Measurements from ENCODE around the gene ATP6V1A. TPM values are rescaled to one million over a fixed set of nuclear protein-coding genes. Genes with fewer than 3 reads are reported as not detected.

ATP6V1A gene
- total and polyA plus RNA-seq, 12 donors, result 7.1 to 40.8 (median 18.6) TPM

GRCh38 chr3:113721636-113722035 lies 25.2 kb upstream of the ATP6V1A start:
- ATAC-seq (no peak), DNase-seq (no peak)
- no peaks in the 10 kb centered on the region for H3K27me3 ChIP-seq
- H3K4me1 ChIP-seq, result peaks cover 0 to 15% (median 0%) of the 10 kb centered on the region in 9 donors
- intact Hi-C loops (cut with DNase I), result no loop called here
- no peak overlapping the region for H3K27ac ChIP-seq
- no peaks in the 10 kb centered on the region for H3K9me3 ChIP-seq
- no peak for TF ChIP-seq CTCF (IDR thresholded peaks at IDR 0.05)
- peaks cover 0 to 61% (median 19%) of the 10 kb centered on the region in 9 donors for H3K36me3 ChIP-seq
- H3K4me3 ChIP-seq, result no peak overlapping the region
- WGBS, 2 donors, result 73 to 85% methylated on average over 3 of the region's 3 CpGs

GRCh38 chr3:113728661-113729060 lies 18.2 kb upstream of the ATP6V1A start:
- DNase-seq (no peak), ATAC-seq (no peak)
- no peak for TF ChIP-seq CTCF (IDR thresholded peaks at IDR 0.05)
- Histone ChIP-seq H3K27me3 (no peaks in the 10 kb centered on the region), H3K27ac (no peak overlapping the region), H3K36me3 (peaks cover 0 to 9% (median 0%) of the 10 kb centered on the region in 9 donors), H3K4me3 (no peak overlapping the region), H3K4me1 (peaks cover 0 to 11% (median 6%) of the 10 kb centered on the region in 9 donors), H3K9me3 (no peaks in the 10 kb centered on the region)
- intact Hi-C loops (cut with DNase I), result no loop called here
- 97 to 100% methylated on average over 2 of the region's 2 CpGs for WGBS, 2 donors

- H3K27me3 ChIP-seq, result no peaks in the 10 kb centered on the region
- 94 to 95% methylated on average over 1 of the region's 1 CpG for WGBS, 2 donors
- H3K9me3 ChIP-seq, result no peaks in the 10 kb centered on the region
- ATAC-seq (no peak), DNase-seq (no peak)
- H3K27ac ChIP-seq, result no peak overlapping the region
- H3K4me3 ChIP-seq, result no peak overlapping the region
- peaks cover 0 to 11% (median 6%) of the 10 kb centered on the region in 9 donors for H3K4me1 ChIP-seq
- TF ChIP-seq CTCF (IDR thresholded peaks at IDR 0.05), result no peak
- intact Hi-C loops (cut with DNase I), result loop anchor here in 3 of 10 donors (10.0 kb wide), 2 partner anchors 104 to 424 kb away; partner anchors contain the start of gene GRAMD1C (in 1 of the 3)
- peaks cover 0 to 8% (median 0%) of the 10 kb centered on the region in 9 donors for H3K36me3 ChIP-seq
These were observed 16.3 kb upstream of the ATP6V1A start for GRCh38 chr3:113730550-113730949.

GRCh38 chr3:113731694-113732093 lies 15.1 kb upstream of the ATP6V1A start:
- peaks cover 0 to 8% (median 0%) of the 10 kb centered on the region in 9 donors for H3K36me3 ChIP-seq
- no peak overlapping the region for H3K4me3 ChIP-seq
- intact Hi-C loops (cut with DNase I), result loop anchor here in 3 of 10 donors (10.0 kb wide), 2 partner anchors 103 to 423 kb away; partner anchors contain the start of gene GRAMD1C (in 1 of the 3)
- no peak for TF ChIP-seq CTCF (IDR thresholded peaks at IDR 0.05)
- 81% methylated on average over 4 of the region's 4 CpGs for WGBS, 2 donors
- no peaks in the 10 kb centered on the region for H3K27me3 ChIP-seq
- H3K27ac ChIP-seq, result no peak overlapping the region
- H3K4me1 ChIP-seq, result peaks cover 0 to 18% (median 8%) of the 10 kb centered on the region in 9 donors
- no peaks in the 10 kb centered on the region for H3K9me3 ChIP-seq
- ATAC-seq (no peak), DNase-seq (no peak)

All from heart right ventricle (tissue), 16 donors.